HEK293T (cell line): ENCODE measurements around the gene CFAP97D2.
A peak's percentile ranks its signal among the peaks of the same experiment; 100 is the strongest.

Source experiments
- CTCF ChIA-PET: fragments of 350-600 bp; formaldehyde crosslinking; extraction: SDS; loops from one replicate; lab custom pipeline; 2021; ENCODE audit warnings: antibody characterized with exemption, inconsistent platforms; lab: Yijun Ruan, JAX
- POLR2A ChIA-PET: fragments of 350-600 bp; formaldehyde crosslinking; extraction: SDS; loops from one replicate; lab custom pipeline; 2020; ENCODE audit warnings: antibody characterized with exemption, inconsistent platforms; lab: Yijun Ruan, JAX
- DNase-seq: peaks from one replicate; pipeline ENCODE4 v3.0.0; 2012; ENCODE audit warnings: mixed read lengths; ENCODE audit errors: extremely low spot score
- ARNT ChIP-seq: fragments of 450-650 bp; IDR thresholded peaks from 2 replicates; pipeline ENCODE4 v1.6.1; 2017; ENCODE audit warnings: mild to moderate bottlenecking
- BHLHE40 ChIP-seq: fragments of 450-650 bp; IDR thresholded peaks from 2 replicates; pipeline ENCODE4 v1.6.1; 2016; ENCODE audit warnings: mild to moderate bottlenecking, moderate library complexity, borderline replicate concordance
- CTBP1 ChIP-seq: fragments of 450-650 bp; IDR thresholded peaks from 2 replicates; pipeline ENCODE4 v1.6.1; 2016; ENCODE audit warnings: borderline replicate concordance
- ELF4 ChIP-seq: fragments of 450-650 bp; IDR thresholded peaks from 2 replicates; pipeline ENCODE4 v1.6.1; 2017; ENCODE audit warnings: antibody characterized with exemption
- FOXA1 ChIP-seq: fragments of 450-650 bp; IDR thresholded peaks from 2 replicates; pipeline ENCODE4 v1.6.1; 2016; ENCODE audit warnings: mild to moderate bottlenecking
- FOXK2 ChIP-seq: fragments of 450-650 bp; IDR thresholded peaks from 2 replicates; pipeline ENCODE4 v1.6.1; 2016; ENCODE audit warnings: mild to moderate bottlenecking
- FOXM1 ChIP-seq: fragments of 450-650 bp; IDR thresholded peaks from 2 replicates; pipeline ENCODE4 v1.6.1; 2017; ENCODE audit warnings: mild to moderate bottlenecking, borderline replicate concordance
- HDGF ChIP-seq: fragments of 450-650 bp; IDR thresholded peaks from 2 replicates; pipeline ENCODE4 v1.6.1; 2017; ENCODE audit warnings: antibody characterized with exemption, borderline replicate concordance
- L3MBTL2 ChIP-seq: fragments of 450-650 bp; conservative IDR thresholded peaks from 2 replicates; pipeline ENCODE4 v1.6.1; 2016; ENCODE audit warnings: mild to moderate bottlenecking
- LEF1 ChIP-seq: fragments of 450-650 bp; IDR thresholded peaks from 2 replicates; pipeline ENCODE4 v1.6.1; 2017; ENCODE audit warnings: mild to moderate bottlenecking, borderline replicate concordance
- NFRKB ChIP-seq: fragments of 450-650 bp; IDR thresholded peaks from 2 replicates; pipeline ENCODE4 v1.6.1; 2016; ENCODE audit warnings: mild to moderate bottlenecking, moderate library complexity
- SP1 ChIP-seq: fragments of 450-650 bp; IDR thresholded peaks from 2 replicates; pipeline ENCODE4 v1.6.1; 2017
- SUZ12 ChIP-seq: fragments of 450-650 bp; IDR thresholded peaks from 2 replicates; pipeline ENCODE4 v1.6.1; 2016; ENCODE audit warnings: mild to moderate bottlenecking
- TARDBP ChIP-seq: fragments of 450-650 bp; IDR thresholded peaks from 2 replicates; pipeline ENCODE4 v1.6.1; 2016
- ZNF384 ChIP-seq: fragments of 450-650 bp; IDR thresholded peaks from 2 replicates; pipeline ENCODE4 v1.6.1; 2016
- TF ChIP-seq, protein P1 (sequence below): fragments of 450-650 bp; IDR thresholded peaks from 2 replicates; pipeline ENCODE4 v1.6.1; 2016

Gene CFAP97D2

DNA sequence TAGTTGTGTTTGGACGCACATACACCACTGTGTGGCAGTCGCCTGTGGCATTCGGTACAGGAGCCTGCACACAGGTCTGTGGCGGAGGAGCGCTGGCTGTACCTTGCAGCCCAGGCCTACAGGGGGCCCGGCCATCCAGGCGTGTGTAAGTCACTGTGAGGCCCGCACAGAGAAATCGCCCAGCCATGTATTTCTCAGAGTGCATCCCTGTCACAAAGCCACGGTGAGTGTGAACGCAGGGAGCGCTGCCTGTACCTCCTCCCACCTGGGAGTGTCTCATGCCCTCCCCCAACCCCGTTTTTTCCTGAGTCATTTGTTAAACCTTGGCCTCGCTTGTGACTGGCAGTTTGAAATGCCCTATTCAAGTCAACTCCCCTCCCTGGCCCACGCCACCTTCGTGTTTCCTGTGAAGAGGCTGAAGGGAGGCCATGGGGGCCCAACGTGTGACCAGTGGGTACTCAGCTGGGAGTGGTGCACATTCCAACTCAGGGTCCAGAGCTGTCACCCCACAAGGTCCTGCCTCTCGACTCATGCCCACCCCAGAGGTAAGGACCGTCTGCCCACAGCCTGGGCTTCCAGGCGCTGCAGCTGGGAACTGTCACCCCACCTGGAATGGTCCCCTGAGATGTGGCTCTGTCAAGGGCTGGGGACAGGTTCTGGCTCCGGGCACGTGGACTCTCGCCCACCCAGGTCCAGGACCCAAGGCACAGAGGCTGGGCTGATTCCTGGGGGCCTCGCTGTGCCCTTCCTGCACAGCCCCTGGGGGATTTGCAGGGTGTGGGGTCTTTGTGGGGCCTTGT, 35.1 kb upstream of the CFAP97D2 start:
- TF ChIP-seq ELF4 = no peak
- no peak for TF ChIP-seq BHLHE40
- no peak for TF ChIP-seq SP1
- no peak for TF ChIP-seq LEF1
- TF ChIP-seq HDGF = no peak
- no peak for TF ChIP-seq SUZ12
- TF ChIP-seq CTBP1 = no peak
- CTCF ChIA-PET = no interaction called here
- peak; percentile 45 for DNase-seq
- POLR2A ChIA-PET = no interaction called here

DNA sequence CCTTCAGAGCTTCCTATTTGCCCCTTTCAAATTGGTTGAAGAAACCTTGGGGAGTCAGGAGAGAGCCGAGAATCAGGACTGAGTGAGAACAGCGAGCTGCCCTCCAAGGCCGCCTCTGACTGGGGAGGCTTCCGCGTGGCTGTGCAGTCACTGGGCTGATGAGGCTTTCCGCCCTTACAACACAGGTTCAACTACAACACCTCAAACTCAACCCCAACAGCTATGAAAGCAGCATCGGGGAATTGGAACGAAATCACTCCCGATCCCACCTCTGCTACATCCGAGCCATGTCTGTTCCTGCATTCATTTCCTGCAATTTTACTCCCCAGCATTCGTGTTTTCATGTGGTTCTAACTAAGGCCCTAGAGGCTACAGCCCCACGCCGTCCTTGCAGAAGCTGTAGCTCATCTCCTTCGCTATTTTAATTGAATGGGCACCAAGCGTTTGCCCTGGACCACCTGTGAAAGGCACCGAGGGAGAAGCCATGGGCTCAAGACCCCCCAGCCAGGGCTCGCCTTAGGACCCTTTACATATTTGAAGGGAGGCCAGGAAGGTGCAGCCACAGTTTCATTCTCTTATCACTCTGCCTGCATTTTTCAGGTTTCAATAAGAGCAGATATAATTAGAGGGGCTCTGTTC, 34.3 kb upstream of the CFAP97D2 start:
- no peak for DNase-seq
- CTCF ChIA-PET = no interaction called here
- POLR2A ChIA-PET = no interaction called here
- TF ChIP-seq FOXK2 = no peak
- TF ChIP-seq, protein P1, sequence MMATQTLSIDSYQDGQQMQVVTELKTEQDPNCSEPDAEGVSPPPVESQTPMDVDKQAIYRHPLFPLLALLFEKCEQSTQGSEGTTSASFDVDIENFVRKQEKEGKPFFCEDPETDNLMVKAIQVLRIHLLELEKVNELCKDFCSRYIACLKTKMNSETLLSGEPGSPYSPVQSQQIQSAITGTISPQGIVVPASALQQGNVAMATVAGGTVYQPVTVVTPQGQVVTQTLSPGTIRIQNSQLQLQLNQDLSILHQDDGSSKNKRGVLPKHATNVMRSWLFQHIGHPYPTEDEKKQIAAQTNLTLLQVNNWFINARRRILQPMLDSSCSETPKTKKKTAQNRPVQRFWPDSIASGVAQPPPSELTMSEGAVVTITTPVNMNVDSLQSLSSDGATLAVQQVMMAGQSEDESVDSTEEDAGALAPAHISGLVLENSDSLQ = no peak
- no peak for TF ChIP-seq SP1
- no peak for TF ChIP-seq BHLHE40
- TF ChIP-seq NFRKB = no peak
- no peak for TF ChIP-seq ARNT
- TF ChIP-seq FOXM1 = no peak
- TF ChIP-seq HDGF = no peak
- no peak for TF ChIP-seq L3MBTL2
- TF ChIP-seq FOXA1 = no peak
- no peak for TF ChIP-seq LEF1
- TF ChIP-seq CTBP1 = no peak
- TF ChIP-seq SUZ12 = no peak
- TF ChIP-seq ELF4 = no peak
- TF ChIP-seq ZNF384 = no peak

DNA sequence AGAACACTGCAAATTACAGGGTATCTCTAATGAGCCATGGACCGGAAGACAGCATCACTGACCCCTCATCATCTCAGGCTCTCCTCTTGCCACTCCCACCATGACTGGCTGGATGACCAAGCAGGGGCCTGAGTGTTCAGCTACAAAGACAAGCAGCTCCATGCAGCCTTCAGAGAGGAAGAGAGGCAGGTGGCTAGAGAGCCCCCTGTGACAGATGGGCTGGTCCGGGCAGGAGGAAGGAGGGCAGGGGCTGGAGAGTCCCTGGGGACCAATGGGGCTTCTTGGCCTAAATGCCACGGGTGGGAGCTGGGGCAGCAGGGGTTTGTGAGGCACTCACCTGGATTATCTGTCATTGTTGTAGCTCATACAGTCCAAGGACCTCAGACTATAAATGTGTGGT, 33.8 kb upstream of the CFAP97D2 start:
- CTCF ChIA-PET = no interaction called here
- POLR2A ChIA-PET = no interaction called here
- no peak for DNase-seq
- TF ChIP-seq TARDBP = no peak
- TF ChIP-seq FOXK2 = no peak
- no peak for TF ChIP-seq SUZ12
- TF ChIP-seq BHLHE40 = no peak
- TF ChIP-seq FOXA1 = no peak
- TF ChIP-seq ARNT = no peak
- TF ChIP-seq ELF4 = no peak
- TF ChIP-seq L3MBTL2 = no peak
- no peak for TF ChIP-seq LEF1
- no peak for TF ChIP-seq CTBP1

GRCh38 chr13:114145722-114146121, 33.3 kb upstream of the CFAP97D2 start:
- TF ChIP-seq L3MBTL2 (no peak), FOXK2 (no peak), SUZ12 (no peak), BHLHE40 (no peak), ARNT (no peak), SP1 (no peak)
- POLR2A ChIA-PET = no interaction called here
- CTCF ChIA-PET = no interaction called here
- no peak for DNase-seq

DNA sequence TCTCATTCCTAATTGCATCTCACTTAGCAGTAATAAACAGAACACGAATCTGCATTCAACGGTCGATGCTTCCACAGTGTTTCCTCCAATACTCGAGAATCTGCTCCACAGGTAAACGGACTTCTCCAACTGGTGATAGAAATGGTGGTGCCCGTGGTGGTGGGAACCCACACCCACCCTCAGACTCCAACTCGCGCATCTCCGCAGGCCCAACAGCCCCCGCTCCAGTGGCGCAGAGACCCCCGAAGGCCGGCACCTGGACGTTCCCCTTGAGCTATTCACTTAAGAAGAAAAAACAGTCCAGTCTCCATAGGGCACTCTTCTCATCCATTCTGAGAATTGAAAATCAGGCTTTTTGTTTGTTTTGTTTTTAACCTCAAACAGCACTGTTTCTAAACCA, 32.9 kb upstream of the CFAP97D2 start:
- TF ChIP-seq, protein P1 = no peak
- TF ChIP-seq FOXK2 (no peak), TARDBP (no peak), ZNF384 (no peak), NFRKB (no peak), HDGF (no peak), FOXA1 (no peak), SP1 (no peak), ARNT (no peak)
- ChIA-PET CTCF (no interaction called here), POLR2A (no interaction called here)
- DNase-seq = no peak

DNA sequence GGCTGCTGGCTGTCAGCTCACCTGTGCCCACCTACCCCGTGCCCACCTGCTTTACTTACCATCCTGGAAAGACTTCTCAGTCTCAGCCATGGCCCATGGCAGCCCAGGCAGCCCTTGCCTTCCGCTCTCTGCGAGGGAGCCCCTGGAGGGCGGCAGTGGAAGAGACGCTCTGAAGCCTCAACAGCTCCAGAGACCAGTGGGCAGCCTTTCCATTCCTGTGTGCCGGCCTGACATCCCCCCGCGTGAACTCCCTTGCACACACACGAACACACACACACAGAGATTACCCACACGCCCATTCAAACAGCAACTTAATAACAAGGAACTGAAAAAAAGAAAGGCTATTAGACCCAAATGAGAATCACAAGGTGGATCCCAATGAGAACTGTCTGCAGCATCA, 32.4 kb upstream of the CFAP97D2 start:
- ChIA-PET CTCF (no interaction called here), POLR2A (no interaction called here)
- no peak for TF ChIP-seq HDGF
- no peak for TF ChIP-seq CTBP1
- TF ChIP-seq FOXM1 = no peak
- TF ChIP-seq L3MBTL2 = no peak
- no peak for TF ChIP-seq LEF1
- TF ChIP-seq SUZ12 = no peak
- no peak for TF ChIP-seq ELF4
- TF ChIP-seq SP1 = no peak
- no peak for TF ChIP-seq TARDBP
- TF ChIP-seq ARNT = no peak
- TF ChIP-seq FOXK2 = no peak
- TF ChIP-seq ZNF384 = no peak
- DNase-seq = peak; percentile 26
